H1 (cell line): ENCODE data around the gene FLNC. TPM values are rescaled to one million over a fixed set of nuclear protein-coding genes. Genes with fewer than 3 reads are reported as not detected.

ENCODE experiments used
- CHD1 ChIP-seq: IDR thresholded peaks from 2 replicates; pipeline ENCODE4 v1.6.1; 2012; ENCODE audit warnings: low read depth, low read length, improper control_type of control experiment
- polyA plus RNA-seq, 7 experiments: library from polyadenylated mRNA; depleted of rRNA in 3 of 7; stranded (reverse) in 5 of 7; unstranded in 2 of 7; fragments of >200 nt in 5 of 7; fragments of 200-250 nt in 2 of 7; gene quantifications; 1 replicate in 5 of 7; 2 replicates in 1 of 7; 4 replicates in 1 of 7; pipeline versions ENCODE4 v1.2.1 to v1.2.3, GENCODE V29; 2011 to 2013; ENCODE audit warnings: missing spikeins in 2 of 7, mixed read lengths in 2 of 7
- total RNA-seq: library from RNA; stranded (reverse); fragmentation: NEBNext Ultra II Directional; extraction: Animal tissue kit (Norgen Biotek cat#: 25700); gene quantifications from 2 replicates; pipeline ENCODE4 v1.2.1, GENCODE V29; 2021

Gene FLNC
- total and polyA plus RNA-seq, 2 of the 8 experiments (the other 6 are each of a cell fraction or from before 2014, with no cell fraction given) = 1.9 to 10.7 TPM

DNA sequence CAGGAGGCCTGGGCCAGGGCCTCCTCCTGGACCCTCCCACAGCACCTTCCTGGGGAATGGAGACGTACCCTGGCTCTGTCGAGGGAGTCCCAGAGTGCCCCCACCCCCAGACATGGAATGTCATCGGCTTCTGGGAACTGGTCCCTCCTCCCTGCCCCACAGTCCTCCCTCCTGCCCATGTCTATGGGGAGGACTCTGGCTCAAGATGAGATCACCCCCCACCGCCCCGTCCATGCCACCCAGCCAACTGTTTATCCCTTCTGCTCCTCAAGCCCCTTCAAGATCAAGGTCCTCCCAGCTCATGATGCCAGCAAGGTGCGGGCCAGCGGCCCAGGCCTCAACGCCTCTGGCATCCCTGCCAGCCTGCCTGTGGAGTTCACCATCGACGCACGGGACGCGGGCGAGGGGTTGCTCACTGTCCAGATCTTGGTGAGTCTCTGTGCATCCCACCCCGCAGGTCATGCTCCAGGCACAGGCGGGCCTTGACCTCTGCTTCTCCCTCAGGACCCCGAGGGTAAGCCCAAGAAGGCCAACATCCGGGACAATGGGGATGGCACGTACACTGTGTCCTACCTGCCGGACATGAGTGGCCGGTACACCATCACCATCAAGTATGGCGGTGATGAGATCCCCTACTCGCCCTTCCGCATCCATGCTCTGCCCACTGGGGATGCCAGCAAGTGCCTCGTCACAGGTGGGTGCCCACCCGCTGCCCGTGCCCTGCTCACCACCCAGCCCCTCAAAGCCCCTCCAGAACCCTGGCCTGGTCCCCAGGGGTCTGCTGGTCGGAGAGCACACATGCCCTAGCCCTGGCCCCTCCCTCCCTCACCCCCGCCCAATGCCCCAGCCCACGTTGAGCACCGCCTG, 18.3 kb downstream of the FLNC start (continued):
- no peak for TF ChIP-seq CHD1
